Endothelial cell of umbilical vein (primary cell): ENCODE measurements around the gene ALDH4A1. TPM values are rescaled to one million over a fixed set of nuclear protein-coding genes. Genes with fewer than 3 reads are reported as not detected.

Source experiments
- BruUV-seq: library from RNA; stranded (reverse); fragments of 400-500 nt; replicated peaks from 2 replicates; lab custom pipeline; 2021; lab: Mats Ljungman, UMichigan
- CTCF ChIA-PET: fragments of 300-600, 350-600 bp; sonication (Branson Sonifier 250); formaldehyde crosslinking; loops from one replicate; lab custom pipeline; 2021; ENCODE audit warnings: antibody characterized with exemption, inconsistent platforms; lab: Charles Lee
- POLR2A ChIA-PET: fragments of 300-600, 350-600 bp; sonication (Branson Sonifier 250); formaldehyde crosslinking; loops from one replicate; lab custom pipeline; 2021; ENCODE audit warnings: antibody characterized with exemption, inconsistent platforms; lab: Charles Lee
- DNase-seq: peaks from one replicate; pipeline ENCODE4 v3.0.0-alpha.2; 2011; ENCODE audit warnings: low read depth, low spot score
- FAIRE-seq: peaks from 2 replicates; lab custom pipeline; 2011; peaks lifted over from hg19 to GRCh38; lab: Jason Lieb, UNC
- H2AFZ ChIP-seq: 2 replicates; pipeline ENCODE4 v1.6.0; 2012; ENCODE audit warnings: low read depth, low read length, control low read depth, inconsistent platforms
- H3K27ac ChIP-seq: 2 replicates; pipeline ENCODE4 v1.5.1; 2011; ENCODE audit warnings: low read depth, mild to moderate bottlenecking, control low read depth, low read length, moderate library complexity; ENCODE audit not compliant: insufficient read depth
- H3K27me3 ChIP-seq, 2 experiments: 2 replicates each; pipeline versions ENCODE4 v1.6.0 to v1.6.1; 2011; ENCODE audit warnings: low read length in 2 of 2, mixed read lengths in 1 of 2; ENCODE audit not compliant: control insufficient read depth in 2 of 2, insufficient read depth in 2 of 2
- H3K36me3 ChIP-seq, 2 experiments: 2 replicates in 1 of 2; 3 replicates in 1 of 2; pipeline ENCODE4 v1.5.1; 2011; ENCODE audit warnings: low read length in 2 of 2, mild to moderate bottlenecking in 1 of 2, moderate library complexity in 1 of 2; ENCODE audit not compliant: control insufficient read depth in 2 of 2, insufficient read depth in 2 of 2; ENCODE audit errors: extremely low read depth in 1 of 2
- H3K4me1 ChIP-seq: 3 replicates; pipeline ENCODE4 v1.5.1; 2011; ENCODE audit warnings: mild to moderate bottlenecking, low read length; ENCODE audit not compliant: control insufficient read depth, insufficient read depth; ENCODE audit errors: extremely low read depth
- H3K4me2 ChIP-seq: 2 replicates; pipeline ENCODE4 v1.6.1; 2011; ENCODE audit warnings: low read length, control low read depth, mixed read lengths; ENCODE audit not compliant: insufficient read depth
- H3K4me3 ChIP-seq, 3 experiments: fragments of 200-600 bp in 1 of 3; sonication (generic), shearing (Covaris generic) in 1 of 3; replicated peaks in 1 of 3; 2 replicates each; pipeline ENCODE4 v1.5.1; 2011 to 2016; ENCODE audit warnings: control low read depth in 3 of 3, low read length in 3 of 3, mild to moderate bottlenecking in 2 of 3, inconsistent platforms in 1 of 3, low read depth in 1 of 3, moderate library complexity in 1 of 3; ENCODE audit not compliant: insufficient read depth in 1 of 3
- H3K79me2 ChIP-seq: 2 replicates; pipeline ENCODE4 v1.6.0; 2012; ENCODE audit warnings: low read length, inconsistent platforms; ENCODE audit not compliant: control insufficient read depth, insufficient read depth
- H3K9ac ChIP-seq: replicated peaks from 2 replicates; pipeline ENCODE3; 2011; ENCODE audit warnings: low read length, control low read depth; ENCODE audit not compliant: insufficient read depth; ENCODE audit errors: extremely low read depth
- H3K9me1 ChIP-seq: replicated peaks from 3 replicates; pipeline ENCODE4 v1.6.0; 2011; ENCODE audit warnings: mild to moderate bottlenecking, low read length; ENCODE audit not compliant: control insufficient read depth, insufficient read depth; ENCODE audit errors: extremely low read depth
- H3K9me3 ChIP-seq: replicated peaks from 2 replicates; pipeline ENCODE4 v1.5.1; 2012; ENCODE audit warnings: low read length, inconsistent platforms; ENCODE audit not compliant: control insufficient read depth, insufficient read depth
- H4K20me1 ChIP-seq: replicated peaks from 2 replicates; pipeline ENCODE3; 2011; ENCODE audit warnings: mild to moderate bottlenecking, low read length; ENCODE audit not compliant: control insufficient read depth, insufficient read depth; ENCODE audit errors: extremely low read depth
- EZH2 ChIP-seq: IDR thresholded peaks from 2 replicates; pipeline ENCODE4 v1.6.1; 2012; ENCODE audit warnings: borderline replicate concordance, low read depth, mild to moderate bottlenecking, moderate library complexity, low read length, inconsistent platforms; ENCODE audit not compliant: severe bottlenecking
- FOS ChIP-seq: IDR thresholded peaks from 2 replicates; pipeline ENCODE4 v1.6.1; 2011; ENCODE audit warnings: mild to moderate bottlenecking, low read length, moderate library complexity, borderline replicate concordance; ENCODE audit not compliant: insufficient read depth
- JUN ChIP-seq: IDR thresholded peaks from 2 replicates; pipeline ENCODE4 v1.6.1; 2011; ENCODE audit warnings: borderline replicate concordance, low read depth; ENCODE audit not compliant: insufficient read length, insufficient read depth
- MYC ChIP-seq: IDR thresholded peaks from one replicate; pipeline ENCODE4 v1.6.1; 2011; ENCODE audit warnings: mild to moderate bottlenecking, low read depth, low read length
- POLR2A ChIP-seq: IDR thresholded peaks from 2 replicates; pipeline ENCODE4 v1.6.1; 2012; ENCODE audit warnings: low read depth, mild to moderate bottlenecking, control low read depth, low read length
- POLR2AphosphoS5 ChIP-seq: IDR thresholded peaks from 2 replicates; pipeline ENCODE4 v1.6.1; 2012; ENCODE audit warnings: low read depth, mild to moderate bottlenecking, control low read depth, low read length, moderate library complexity; ENCODE audit not compliant: insufficient read depth
- dilution Hi-C: fragments of 300-500 bp; cut with MboI; formaldehyde crosslinking; loops from one replicate; pipeline ENCODE4 v1.15.0; 2019; ENCODE audit warnings: low sequenced_read_pairs; ENCODE audit not compliant: extremely low pct_ligation_motif_present
- intact Hi-C: fragments of 100-400 bp; cut with micrococcal nuclease; formaldehyde crosslinking; loops from one replicate; pipeline ENCODE4 v1.10.0; 2022
- polyA plus RNA-seq, 4 experiments: library from polyadenylated mRNA; depleted of rRNA in 3 of 4; stranded (reverse) in 3 of 4; unstranded in 1 of 4; fragments of >200 nt; gene quantifications; 2 replicates each; pipeline versions ENCODE4 v1.2.1 to v1.2.3, GENCODE V29; 2011 to 2012; ENCODE audit warnings: missing spikeins in 1 of 4
- total RNA-seq: library from RNA; stranded (reverse); gene quantifications from 2 replicates; pipeline ENCODE4 v1.2.3, GENCODE V29; 2021
- TF ChIP-seq, protein P1 (sequence below): IDR thresholded peaks from 2 replicates; pipeline ENCODE4 v1.6.1; 2011; ENCODE audit not compliant: insufficient read depth, insufficient read length

Gene ALDH4A1
- total and polyA plus RNA-seq, 2 donors (not counting 3 experiments of a cell fraction or from before 2014, with no cell fraction given): 17.4 to 18.5 TPM

DNA sequence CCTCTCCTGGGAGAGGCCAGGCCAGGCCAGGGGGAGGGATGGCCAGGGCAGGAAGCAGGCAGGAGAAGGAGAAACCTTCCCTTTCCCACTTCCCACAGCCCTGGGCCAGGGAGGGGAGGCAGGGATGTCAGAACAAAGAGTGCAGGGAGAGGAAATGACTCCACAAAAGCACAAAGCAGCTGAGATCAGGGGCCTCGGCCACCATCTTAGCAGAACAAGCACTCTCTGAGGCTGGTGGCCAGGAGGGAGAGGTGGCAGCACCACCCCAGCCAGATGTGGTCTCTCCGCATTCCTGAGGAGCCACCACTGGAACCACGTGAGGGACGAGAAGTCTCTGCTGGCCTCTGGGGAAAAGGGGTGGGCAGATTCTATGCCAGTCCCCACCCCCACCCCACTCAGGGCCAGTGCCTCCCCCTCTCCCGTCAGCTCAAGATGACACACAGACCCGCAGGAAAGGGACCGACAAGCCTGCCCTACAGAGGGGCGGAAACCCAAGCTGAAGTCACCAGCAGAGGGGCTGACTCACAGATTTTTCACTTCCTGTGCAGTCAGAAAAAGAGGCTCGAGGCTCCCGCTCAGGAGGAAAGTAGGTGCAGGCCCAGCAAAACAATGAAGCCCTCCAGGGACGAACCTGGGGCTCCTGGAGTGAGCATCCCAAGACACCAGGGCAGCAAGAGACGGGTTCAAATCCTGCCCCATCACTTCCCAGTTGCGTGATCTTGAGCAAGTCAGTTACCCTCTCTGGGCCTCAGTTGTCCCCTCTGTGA, 24.1 kb upstream of the ALDH4A1 start:
- BruUV-seq: TSS peak; percentile 77
- H3K9me3 ChIP-seq: no peaks in the 10 kb centered on the region
- no peaks in the 10 kb centered on the region for H3K27me3 ChIP-seq
- no peaks in the 10 kb centered on the region for H3K36me3 ChIP-seq
- peaks cover 75% of the 10 kb centered on the region for H3K79me2 ChIP-seq
- dilution Hi-C loops: no loop called here
- ChIA-PET POLR2A (interaction anchor here (0.6 to 3.0 kb wide), 8 partner anchors 13 to 157 kb away, joined by 3 to 17 read pairs (median 4); partner anchors contain the start of gene IFFO2), CTCF (interaction anchor here (0.8 to 8.4 kb wide), 14 partner anchors 10 to 187 kb away, joined by 3 to 135 read pairs (median 8); partner anchors contain the start of gene IFFO2)
- peak; percentile 95 for DNase-seq
- no peaks in the 10 kb centered on the region for H3K9me1 ChIP-seq
- peak; percentile 99 for FAIRE-seq
- no peak overlapping the region for H3K4me3 ChIP-seq
- H4K20me1 ChIP-seq: no peaks in the 10 kb centered on the region
- H3K4me2 ChIP-seq: peak overlapping the region; percentile 32
- TF ChIP-seq POLR2A (peak; percentile 44), JUN (peak; percentile 87), MYC (peak; percentile 13), POLR2AphosphoS5 (peak; percentile 75), FOS (peak; percentile 95), EZH2 (no peak)
- TF ChIP-seq, protein P1, sequence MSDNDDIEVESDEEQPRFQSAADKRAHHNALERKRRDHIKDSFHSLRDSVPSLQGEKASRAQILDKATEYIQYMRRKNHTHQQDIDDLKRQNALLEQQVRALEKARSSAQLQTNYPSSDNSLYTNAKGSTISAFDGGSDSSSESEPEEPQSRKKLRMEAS: no peak
- peak overlapping the region; percentile 97 for H3K27ac ChIP-seq
- intact Hi-C loops: loop anchor here (1.0 kb wide), 9 partner anchors 13 to 157 kb away; partner anchors contain the start of genes ALDH4A1 and IFFO2
- H3K9ac ChIP-seq: peak overlapping the region; percentile 73
- H2AFZ ChIP-seq: no peak overlapping the region
- peaks cover 66% of the 10 kb centered on the region for H3K4me1 ChIP-seq
